ENCODE data around the gene CLDN10.

CLDN10 gene, protein sequence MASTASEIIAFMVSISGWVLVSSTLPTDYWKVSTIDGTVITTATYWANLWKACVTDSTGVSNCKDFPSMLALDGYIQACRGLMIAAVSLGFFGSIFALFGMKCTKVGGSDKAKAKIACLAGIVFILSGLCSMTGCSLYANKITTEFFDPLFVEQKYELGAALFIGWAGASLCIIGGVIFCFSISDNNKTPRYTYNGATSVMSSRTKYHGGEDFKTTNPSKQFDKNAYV

DNA sequence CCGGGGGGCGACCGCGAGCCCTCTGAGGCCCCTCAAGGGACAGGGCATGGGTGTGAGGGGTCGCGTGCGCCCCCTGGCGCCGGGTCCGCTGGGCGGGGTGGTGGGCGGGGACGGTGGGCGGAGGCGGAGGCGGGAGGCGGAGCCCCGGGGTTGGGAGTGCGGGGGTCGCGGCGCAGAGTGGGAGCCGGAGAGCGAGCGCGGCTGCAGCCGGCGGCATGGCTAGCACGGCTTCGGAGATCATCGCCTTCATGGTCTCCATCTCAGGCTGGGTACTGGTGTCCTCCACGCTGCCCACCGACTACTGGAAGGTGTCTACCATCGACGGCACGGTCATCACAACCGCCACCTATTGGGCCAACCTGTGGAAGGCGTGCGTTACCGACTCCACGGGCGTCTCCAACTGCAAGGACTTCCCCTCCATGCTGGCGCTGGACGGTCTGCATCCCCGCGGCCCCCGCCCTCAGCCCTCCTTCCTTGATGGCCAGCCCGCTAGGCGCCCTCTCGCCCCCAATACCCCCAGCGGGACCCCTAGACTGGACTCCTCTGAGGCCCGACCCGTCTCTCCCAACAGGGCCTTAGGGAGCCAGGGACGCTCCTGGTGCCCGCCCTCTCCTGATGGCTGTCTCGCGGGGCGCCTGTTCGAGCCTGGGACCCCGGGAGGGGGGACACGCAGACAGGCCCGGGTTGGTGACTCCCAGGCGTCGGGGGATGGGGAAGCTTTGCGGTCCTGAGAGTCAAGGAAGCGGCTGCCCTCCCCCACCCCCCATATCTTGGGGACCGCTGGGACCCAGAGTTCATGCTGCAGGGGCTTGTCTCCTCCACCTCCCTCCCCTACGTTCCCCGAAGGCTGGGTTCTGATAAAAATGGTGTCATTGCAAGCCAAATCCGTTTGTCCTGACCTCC, at the start of gene CLDN10:
Gene CLDN10 (plus strand): TSS at position 182 of the 903 bp plus-strand sequence. CDS start 34 bp downstream, at position 216.
- CTCF ChIA-PET, result interaction anchor here (0.9 kb wide), 1 partner anchor 15 kb away, joined by 3 read pairs; no protein-coding TSS in a partner anchor
- peak; percentile 29 for DNase-seq (ENCODE audit: extremely low spot score)
- TF ChIP-seq, protein P1, sequence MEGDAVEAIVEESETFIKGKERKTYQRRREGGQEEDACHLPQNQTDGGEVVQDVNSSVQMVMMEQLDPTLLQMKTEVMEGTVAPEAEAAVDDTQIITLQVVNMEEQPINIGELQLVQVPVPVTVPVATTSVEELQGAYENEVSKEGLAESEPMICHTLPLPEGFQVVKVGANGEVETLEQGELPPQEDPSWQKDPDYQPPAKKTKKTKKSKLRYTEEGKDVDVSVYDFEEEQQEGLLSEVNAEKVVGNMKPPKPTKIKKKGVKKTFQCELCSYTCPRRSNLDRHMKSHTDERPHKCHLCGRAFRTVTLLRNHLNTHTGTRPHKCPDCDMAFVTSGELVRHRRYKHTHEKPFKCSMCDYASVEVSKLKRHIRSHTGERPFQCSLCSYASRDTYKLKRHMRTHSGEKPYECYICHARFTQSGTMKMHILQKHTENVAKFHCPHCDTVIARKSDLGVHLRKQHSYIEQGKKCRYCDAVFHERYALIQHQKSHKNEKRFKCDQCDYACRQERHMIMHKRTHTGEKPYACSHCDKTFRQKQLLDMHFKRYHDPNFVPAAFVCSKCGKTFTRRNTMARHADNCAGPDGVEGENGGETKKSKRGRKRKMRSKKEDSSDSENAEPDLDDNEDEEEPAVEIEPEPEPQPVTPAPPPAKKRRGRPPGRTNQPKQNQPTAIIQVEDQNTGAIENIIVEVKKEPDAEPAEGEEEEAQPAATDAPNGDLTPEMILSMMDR (IDR thresholded peaks at IDR 0.05; ENCODE audit: control extremely low read depth, extremely low read depth, low read depth, missing control alignments), result no peak
- POLR2A ChIA-PET, result no interaction called here

DNA sequence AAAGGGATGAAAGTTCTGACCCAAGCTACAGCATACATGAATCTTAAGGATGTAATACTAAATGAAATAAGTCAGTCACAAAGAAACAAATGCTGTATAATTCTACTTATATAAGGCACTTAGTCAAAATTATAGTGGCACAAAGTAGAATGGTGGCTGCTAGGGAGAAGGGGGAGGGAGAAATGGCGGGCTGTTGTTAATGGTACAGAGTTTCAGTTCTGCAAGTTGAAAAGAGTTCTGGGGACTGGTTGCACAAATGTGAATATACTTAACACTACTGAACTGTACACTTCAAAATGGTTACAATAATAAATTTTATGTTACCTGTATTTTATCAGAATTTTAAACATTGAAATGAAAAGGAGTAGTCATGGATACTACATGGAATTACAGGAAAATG, 48.9 kb upstream of the CLDN10 start:
- DNase-seq (ENCODE audit: extremely low spot score), result no peak
- TF ChIP-seq, protein P1 (IDR thresholded peaks at IDR 0.05; ENCODE audit: control extremely low read depth, extremely low read depth, low read depth, missing control alignments), result no peak
- ChIA-PET CTCF (no interaction called here), POLR2A (no interaction called here)

DNA sequence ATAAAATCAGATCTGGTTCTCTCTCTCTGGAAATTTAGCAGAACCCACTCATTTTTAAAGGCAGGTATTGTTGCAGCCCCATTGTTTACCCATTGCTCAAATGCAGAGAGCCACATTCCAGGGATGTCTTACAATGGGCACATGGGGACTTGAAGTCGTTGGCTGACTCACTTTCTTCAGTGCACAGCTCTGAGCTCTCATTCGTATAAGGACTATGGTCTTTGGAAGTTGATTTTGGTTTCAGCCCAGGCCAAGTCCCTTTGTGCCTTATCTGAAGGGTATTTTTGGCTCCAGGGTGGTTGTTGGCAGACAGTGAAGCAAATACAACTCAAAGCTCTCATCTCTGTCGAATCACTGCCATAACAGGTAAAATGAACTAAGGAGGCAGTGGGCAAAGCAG, 47.3 kb upstream of the CLDN10 start:
- TF ChIP-seq, protein P1 (IDR thresholded peaks at IDR 0.05; ENCODE audit: control extremely low read depth, extremely low read depth, low read depth, missing control alignments), result no peak
- CTCF ChIA-PET, result interaction anchor here (1.2 kb wide), 2 partner anchors 11 to 12 kb away, joined by 3 to 4 read pairs; no protein-coding TSS in a partner anchor
- POLR2A ChIA-PET, result no interaction called here
- no peak for DNase-seq (ENCODE audit: extremely low spot score)

DNA sequence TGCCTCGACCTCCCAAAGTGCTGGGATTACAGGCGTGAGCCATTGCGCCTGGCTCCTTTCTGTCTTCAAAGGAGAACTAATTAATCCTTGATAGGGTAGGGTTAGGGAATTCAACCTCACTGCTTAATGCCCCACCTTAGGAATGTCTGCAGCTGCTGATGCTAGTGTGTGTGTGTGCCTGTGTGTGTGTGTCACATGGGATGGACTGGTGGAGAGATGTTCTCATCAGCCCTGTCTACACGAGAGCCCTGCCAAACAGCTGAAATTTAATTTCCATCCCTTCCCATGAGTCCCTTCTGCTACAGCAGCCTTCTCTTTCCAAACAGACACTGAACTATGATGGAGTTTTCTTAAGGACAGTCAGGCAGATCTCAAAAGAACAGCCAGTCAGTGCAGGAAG, 46.5 kb upstream of the CLDN10 start:
- no peak for DNase-seq (ENCODE audit: extremely low spot score)
- ChIA-PET POLR2A (no interaction called here), CTCF (no interaction called here)
- TF ChIP-seq, protein P1 (IDR thresholded peaks at IDR 0.05; ENCODE audit: control extremely low read depth, extremely low read depth, low read depth, missing control alignments), result no peak

DNA sequence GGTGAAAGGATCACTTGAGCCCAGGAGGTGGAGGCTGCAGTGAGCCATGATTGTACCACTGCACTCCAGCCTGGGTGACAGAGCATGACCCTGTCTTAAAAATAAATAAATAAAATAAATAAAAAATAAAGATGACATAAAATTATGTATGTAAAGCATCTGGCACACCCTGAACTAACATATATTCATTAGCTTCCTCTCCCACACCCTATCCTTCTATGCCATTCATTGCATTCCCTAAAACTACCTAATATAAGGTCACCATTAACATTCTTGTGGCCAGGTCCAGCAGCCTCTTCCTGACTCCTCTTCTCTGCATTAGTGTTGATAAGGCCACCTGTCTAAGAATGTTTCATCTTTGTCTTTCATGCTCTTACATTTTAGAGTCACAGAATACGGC, 44.5 kb upstream of the CLDN10 start:
- ChIA-PET CTCF (interaction anchor here (1.6 kb wide), 1 partner anchor 18 kb away, joined by 4 read pairs; no protein-coding TSS in a partner anchor), POLR2A (no interaction called here)
- DNase-seq (ENCODE audit: extremely low spot score), result no peak
- TF ChIP-seq, protein P1 (IDR thresholded peaks at IDR 0.05; ENCODE audit: control extremely low read depth, extremely low read depth, low read depth, missing control alignments), result no peak

DNA sequence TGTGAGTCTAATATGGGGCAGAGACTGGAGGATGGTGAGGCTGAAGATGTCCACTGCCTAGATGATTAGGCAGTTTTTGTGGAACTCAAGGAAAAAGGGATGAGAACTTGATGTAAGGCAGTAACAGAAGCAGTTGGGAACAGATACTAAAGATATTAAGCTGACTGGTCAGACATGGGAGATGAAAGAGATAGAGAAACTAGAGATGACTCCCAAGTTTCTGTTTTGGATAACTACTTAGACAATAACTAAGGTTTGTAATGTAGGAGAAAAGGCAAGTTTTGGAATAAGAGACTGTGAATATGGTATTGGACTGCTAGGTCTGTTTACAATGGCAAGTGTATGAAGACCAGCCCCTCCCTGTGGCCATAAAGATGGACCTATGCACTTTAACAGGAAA, 43.5 kb upstream of the CLDN10 start:
- no peak for DNase-seq (ENCODE audit: extremely low spot score)
- TF ChIP-seq, protein P1 (IDR thresholded peaks at IDR 0.05; ENCODE audit: control extremely low read depth, extremely low read depth, low read depth, missing control alignments), result no peak
- ChIA-PET CTCF (interaction anchor here (1.6 to 2.4 kb wide), 2 partner anchors 13 to 17 kb away, joined by 4 to 6 read pairs; no protein-coding TSS in a partner anchor), POLR2A (no interaction called here)
